Mucosa of descending colon (tissue), 3 donors: ENCODE measurements around the gene FAM120AOS. TPM values are rescaled to one million over a fixed set of nuclear protein-coding genes. Genes with fewer than 3 reads are reported as not detected.

Experiments
- ATAC-seq: fragments of 200-7000 bp; cut with Tn5 transposase; one replicate; pipeline ENCODE4 v1.9.1; 2020; ENCODE audit warnings: mild to moderate bottlenecking, moderate library complexity
- DNase-seq, 3 donors: peaks; one replicate each; pipeline ENCODE4 v3.0.0-alpha.2; 2020
- H3K36me3 ChIP-seq: fragments of 200-600 bp; one replicate; pipeline ENCODE4 v1.8.0; 2021; ENCODE audit warnings: low read depth, mild to moderate bottlenecking
- H3K4me1 ChIP-seq: fragments of 200-600 bp; one replicate; pipeline ENCODE4 v1.8.0; 2021; ENCODE audit warnings: low read depth, mild to moderate bottlenecking
- H3K4me3 ChIP-seq: fragments of 200-600 bp; one replicate; pipeline ENCODE4 v1.8.0; 2021; ENCODE audit warnings: mild to moderate bottlenecking
- H3K9me3 ChIP-seq: fragments of 200-600 bp; one replicate; pipeline ENCODE4 v1.8.0; 2021; ENCODE audit warnings: mild to moderate bottlenecking
- intact Hi-C, 2 donors: fragments of 100-400 bp; cut with DNase I in 1 of 2; cut with micrococcal nuclease in 1 of 2; formaldehyde crosslinking; loops; one replicate each; pipeline versions ENCODE4 v1.11.0 to v1.11.1; 2022; cut with DNase I, micrococcal nuclease
- total RNA-seq, 3 donors: library from RNA; stranded (reverse); fragmentation: NEBNext Ultra II Directional in 2 of 3; extraction: Animal tissue kit (Norgen Biotek cat#: 25700) in 2 of 3; gene quantifications; one replicate each; pipeline versions ENCODE4 v1.2.1 to v1.2.4, GENCODE V29; 2021 to 2023
- TF ChIP-seq, protein P1 (sequence below): fragments of 200-600 bp; IDR thresholded peaks from one replicate; pipeline ENCODE4 v1.8.0; 2022; ENCODE audit warnings: antibody characterized with exemption, mild to moderate bottlenecking
- donor health status: DM: no; HTN: no; CAD: no; lungs with moderate emphysema.
- donor health status: DM: no; HTN: no; CAD: no.
- donor health status: DM: no; HTN: yes; CAD: no.

FAM120AOS gene
- total RNA-seq, 3 donors from 2014 or later: 72.0 to 88.4 (median 73.3) TPM

GRCh38 chr9:93475108-93475507 is 21.7 kb upstream of the FAM120AOS start:
- ATAC-seq (no peak), DNase-seq (no peak)
- Histone ChIP-seq H3K4me3 (no peak overlapping the region), H3K9me3 (no peaks in the 10 kb centered on the region), H3K4me1 (peaks cover 35% of the 10 kb centered on the region), H3K36me3 (no peaks in the 10 kb centered on the region)
- intact Hi-C loops: no loop called here
- TF ChIP-seq, protein P1, sequence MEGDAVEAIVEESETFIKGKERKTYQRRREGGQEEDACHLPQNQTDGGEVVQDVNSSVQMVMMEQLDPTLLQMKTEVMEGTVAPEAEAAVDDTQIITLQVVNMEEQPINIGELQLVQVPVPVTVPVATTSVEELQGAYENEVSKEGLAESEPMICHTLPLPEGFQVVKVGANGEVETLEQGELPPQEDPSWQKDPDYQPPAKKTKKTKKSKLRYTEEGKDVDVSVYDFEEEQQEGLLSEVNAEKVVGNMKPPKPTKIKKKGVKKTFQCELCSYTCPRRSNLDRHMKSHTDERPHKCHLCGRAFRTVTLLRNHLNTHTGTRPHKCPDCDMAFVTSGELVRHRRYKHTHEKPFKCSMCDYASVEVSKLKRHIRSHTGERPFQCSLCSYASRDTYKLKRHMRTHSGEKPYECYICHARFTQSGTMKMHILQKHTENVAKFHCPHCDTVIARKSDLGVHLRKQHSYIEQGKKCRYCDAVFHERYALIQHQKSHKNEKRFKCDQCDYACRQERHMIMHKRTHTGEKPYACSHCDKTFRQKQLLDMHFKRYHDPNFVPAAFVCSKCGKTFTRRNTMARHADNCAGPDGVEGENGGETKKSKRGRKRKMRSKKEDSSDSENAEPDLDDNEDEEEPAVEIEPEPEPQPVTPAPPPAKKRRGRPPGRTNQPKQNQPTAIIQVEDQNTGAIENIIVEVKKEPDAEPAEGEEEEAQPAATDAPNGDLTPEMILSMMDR: no peak

DNA sequence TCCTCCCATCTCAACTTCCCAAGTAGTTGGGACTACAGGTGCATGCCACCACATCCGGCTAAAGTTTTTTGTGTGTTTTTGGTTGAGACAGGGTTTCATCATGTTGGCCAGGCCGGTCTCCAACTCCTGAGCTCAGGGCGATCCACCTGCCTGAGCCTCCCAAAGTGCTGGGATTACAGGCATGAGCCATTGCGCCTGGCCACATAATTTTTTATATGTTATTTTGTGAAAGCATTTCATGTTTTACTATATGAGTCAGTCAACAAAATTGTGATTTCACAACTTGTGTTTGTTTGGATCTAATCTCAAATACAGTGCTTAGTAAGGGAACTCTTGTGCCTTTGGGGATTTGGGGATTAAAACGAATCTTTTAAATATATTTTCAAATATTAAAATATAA is 20.0 kb upstream of the FAM120AOS start:
- no peak for DNase-seq
- Histone ChIP-seq H3K9me3 (no peaks in the 10 kb centered on the region), H3K4me1 (peaks cover 51% of the 10 kb centered on the region), H3K36me3 (no peaks in the 10 kb centered on the region), H3K4me3 (no peak overlapping the region)
- TF ChIP-seq, protein P1: no peak
- no peak for ATAC-seq
- intact Hi-C loops: no loop called here

GRCh38 chr9:93471124-93471523 is 17.7 kb upstream of the FAM120AOS start:
- H3K4me1 ChIP-seq: peaks cover 55% of the 10 kb centered on the region

DNA sequence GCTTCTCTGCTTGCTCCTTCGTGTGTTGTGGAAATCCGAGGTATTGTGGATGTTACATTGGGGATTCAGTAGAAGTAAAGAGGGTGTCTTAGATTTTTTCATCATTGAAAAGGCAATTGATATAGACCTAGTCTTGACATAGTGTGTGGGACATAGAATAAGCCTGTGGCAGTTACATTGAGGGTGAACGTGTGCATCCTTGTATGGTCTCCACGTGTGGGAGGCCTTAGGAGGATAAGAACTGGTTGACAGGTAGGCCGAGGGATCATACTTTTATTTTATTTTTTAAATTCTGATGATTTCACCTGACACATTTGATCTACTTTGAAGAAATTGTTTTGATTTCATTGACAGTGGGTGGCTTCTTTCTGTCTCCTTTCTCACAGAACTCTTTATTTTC is 17.0 kb upstream of the FAM120AOS start:
- DNase-seq: no peak
- no peaks in the 10 kb centered on the region for H3K36me3 ChIP-seq
- H3K9me3 ChIP-seq: no peaks in the 10 kb centered on the region
- H3K4me1 ChIP-seq: peaks cover 55% of the 10 kb centered on the region
- intact Hi-C loops: no loop called here
- TF ChIP-seq, protein P1: no peak
- no peak for ATAC-seq
- H3K4me3 ChIP-seq: no peak overlapping the region

More at GRCh38 chr9:93471124-93471523, 17.7 kb upstream of the FAM120AOS start:
- Histone ChIP-seq H3K9me3 (no peaks in the 10 kb centered on the region), H3K36me3 (no peaks in the 10 kb centered on the region), H3K4me3 (no peak overlapping the region)
- ATAC-seq (no peak), DNase-seq (no peak)
- TF ChIP-seq, protein P1: no peak
- intact Hi-C loops: no loop called here

GRCh38 chr9:93468763-93469456 is 15.5 kb upstream of the FAM120AOS start:
- intact Hi-C loops: no loop called here
- H3K4me1 ChIP-seq: peaks cover 67% of the 10 kb centered on the region
- no peak overlapping the region for H3K4me3 ChIP-seq
- ATAC-seq: peak; percentile 82
- DNase-seq: peak in 2 of 3 donors; percentile 63 to 66
- H3K9me3 ChIP-seq: no peaks in the 10 kb centered on the region
- TF ChIP-seq, protein P1: no peak
- no peaks in the 10 kb centered on the region for H3K36me3 ChIP-seq
